ENCODE results near the gene PNMA1. TPM values are rescaled to one million over a fixed set of nuclear protein-coding genes. Genes with fewer than 3 reads are reported as not detected.
A peak's percentile ranks its signal among the peaks of the same experiment; 100 is the strongest.

The PNMA1 gene
- total and polyA plus RNA-seq, 5 experiments from 2014 or later, result 31.6 to 43.4 (median 37.2) TPM

DNA sequence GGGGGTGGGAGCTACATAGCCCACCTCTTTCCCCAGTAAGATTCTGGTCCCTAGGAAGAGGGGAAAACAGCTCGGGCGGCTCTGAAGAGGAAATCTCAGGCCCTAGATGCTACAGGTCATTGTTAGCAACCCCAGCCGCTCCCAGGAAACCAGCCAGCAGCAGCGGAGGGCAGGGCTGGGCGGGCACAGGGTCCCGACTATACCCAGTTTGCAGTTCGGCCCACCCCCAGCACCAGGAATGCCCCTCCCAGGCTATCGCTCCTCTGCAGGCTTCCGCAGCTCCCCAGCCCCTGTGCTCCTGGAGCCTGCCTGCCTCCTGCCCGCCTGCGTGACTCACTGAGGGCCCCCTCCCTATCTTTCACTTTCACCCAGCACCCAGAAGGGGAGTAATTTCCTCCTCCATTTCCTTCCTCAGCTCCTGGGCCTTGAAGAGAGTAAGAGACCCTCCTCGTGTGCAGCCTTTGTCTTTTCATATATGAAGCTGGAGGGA, 27.2 kb upstream of the PNMA1 start:
- POLR2A ChIA-PET, result interaction anchor here (0.7 to 10.9 kb wide), 13 partner anchors 11 to 251 kb away, joined by 3 to 330 read pairs (median 4); partner anchors contain the start of genes PNMA1 and RIOX1
- Mint-ChIP-seq H3K27ac (peak overlapping the region; percentile 92 to 98 (median 97)), H3K36me3 (peaks cover 0 to 29% (median 2%) of the 10 kb centered on the region in 3 donors)

DNA sequence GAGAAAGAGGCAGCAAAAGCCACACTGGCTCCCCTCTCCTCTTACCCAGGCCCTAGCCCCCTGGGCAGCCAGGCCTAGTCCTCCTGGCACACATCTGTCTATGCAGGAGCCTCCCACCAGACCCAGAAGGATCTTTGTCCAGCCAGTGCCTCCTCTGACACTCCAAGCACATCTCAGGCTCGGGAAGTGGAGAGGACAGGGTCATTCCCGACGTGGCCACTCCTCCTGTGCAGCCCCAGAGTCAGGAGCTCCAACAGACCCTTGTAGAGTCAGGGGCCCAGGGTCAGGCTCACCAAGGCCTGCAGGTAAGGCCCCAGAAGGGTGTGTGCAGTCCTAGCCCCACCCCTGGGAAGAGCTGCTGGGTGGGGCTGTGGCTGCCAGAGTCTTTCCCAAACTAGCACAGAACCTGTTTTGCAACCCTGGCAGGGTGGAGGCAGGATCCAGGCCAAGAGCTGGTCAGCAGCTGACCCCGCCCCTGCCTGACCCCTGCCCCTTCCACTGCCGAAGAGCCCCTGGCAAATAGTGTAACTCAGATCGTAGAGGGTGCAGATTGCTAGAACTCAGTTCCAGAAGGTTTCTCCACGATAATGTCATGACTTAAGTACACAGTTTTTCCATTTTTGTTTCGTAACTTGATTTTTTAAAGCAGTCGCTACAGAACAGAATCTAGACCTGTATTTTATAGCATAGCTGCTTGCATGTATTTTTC, 26.6 kb upstream of the PNMA1 start:
- no peak for ATAC-seq
- POLR2A ChIA-PET, result interaction anchor here (1.1 to 10.9 kb wide), 9 partner anchors 13 to 46 kb away, joined by 3 to 330 read pairs (median 5); a partner anchor contains a TSS
- peak overlapping the region; percentile 81 to 94 (median 89) for H3K4me3 Mint-ChIP-seq

More for the DNA sequence above, 27.2 kb upstream of the PNMA1 start:
- Mint-ChIP-seq H3K4me3 (peak overlapping the region; percentile 81 to 94 (median 89)), H3K4me1 (peaks cover 38 to 85% (median 72%) of the 10 kb centered on the region in 4 donors), H3K9me3 (peaks cover 0 to 1% (median 0%) of the 10 kb centered on the region in 9 donors), H3K27me3 (no peaks in the 10 kb centered on the region)
- peak; percentile 38 to 76 (median 59) for DNase-seq
- peak; percentile 71 to 72 for ATAC-seq

DNA sequence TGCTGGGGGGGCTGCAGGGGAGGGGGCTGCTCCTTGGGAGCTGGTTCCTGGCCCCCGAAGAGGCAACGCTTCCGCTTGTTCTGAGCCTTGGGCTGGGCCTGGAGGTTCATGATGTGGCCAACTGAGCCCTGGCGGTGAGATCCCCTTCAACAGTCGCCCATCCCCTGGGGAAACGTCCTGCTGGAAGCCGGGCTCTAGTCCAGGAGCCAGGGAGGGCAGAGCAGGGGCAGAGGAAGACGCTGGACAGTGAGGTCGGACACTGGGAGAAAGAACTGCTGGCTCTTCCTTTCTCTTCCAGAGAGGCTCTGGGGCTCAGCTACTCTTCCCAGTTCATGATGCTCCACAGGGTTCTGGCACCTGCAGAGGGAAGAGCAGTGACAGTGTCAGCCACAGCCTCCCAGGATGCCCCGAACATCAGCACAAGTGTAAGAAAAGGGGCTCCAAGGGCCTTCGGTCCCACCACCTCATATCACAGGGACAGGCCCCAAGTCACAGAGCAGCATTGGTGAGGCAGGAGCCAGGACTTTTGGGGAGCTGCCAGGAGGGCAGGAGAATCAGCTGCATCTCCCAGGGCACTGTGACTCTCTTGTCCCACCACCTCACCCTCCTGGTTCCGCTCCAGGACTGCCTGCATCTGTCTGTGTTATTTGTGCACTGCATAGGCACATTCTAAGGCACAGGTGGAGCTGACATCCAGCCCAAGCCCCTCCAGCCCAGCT, 25.9 kb upstream of the PNMA1 start:
- Mint-ChIP-seq H3K27ac (peak overlapping the region; percentile 92 to 98 (median 97)), H3K36me3 (peaks cover 0 to 39% (median 2%) of the 10 kb centered on the region in 3 donors), H3K4me1 (peaks cover 33 to 75% (median 58%) of the 10 kb centered on the region in 4 donors), H3K9me3 (peaks cover 0 to 1% (median 0%) of the 10 kb centered on the region in 9 donors), H3K27me3 (no peaks in the 10 kb centered on the region), H3K4me3 (peak overlapping the region in 8 of 10 donors; percentile 28 to 94 (median 86))
- POLR2A ChIA-PET, result interaction anchor here (1.6 to 10.9 kb wide), 3 partner anchors 12 to 46 kb away, joined by 3 to 330 read pairs (median 103); a partner anchor contains a TSS
- DNase-seq (peak in 1 of 10 donors; percentile 30), ATAC-seq (no peak)

More for the DNA sequence above, 26.6 kb upstream of the PNMA1 start:
- Mint-ChIP-seq H3K36me3 (peaks cover 0 to 34% (median 2%) of the 10 kb centered on the region in 3 donors), H3K27ac (peak overlapping the region; percentile 92 to 98 (median 97)), H3K4me1 (peaks cover 38 to 79% (median 65%) of the 10 kb centered on the region in 4 donors), H3K9me3 (peaks cover 0 to 1% (median 0%) of the 10 kb centered on the region in 9 donors), H3K27me3 (no peaks in the 10 kb centered on the region)
- no peak for DNase-seq

DNA sequence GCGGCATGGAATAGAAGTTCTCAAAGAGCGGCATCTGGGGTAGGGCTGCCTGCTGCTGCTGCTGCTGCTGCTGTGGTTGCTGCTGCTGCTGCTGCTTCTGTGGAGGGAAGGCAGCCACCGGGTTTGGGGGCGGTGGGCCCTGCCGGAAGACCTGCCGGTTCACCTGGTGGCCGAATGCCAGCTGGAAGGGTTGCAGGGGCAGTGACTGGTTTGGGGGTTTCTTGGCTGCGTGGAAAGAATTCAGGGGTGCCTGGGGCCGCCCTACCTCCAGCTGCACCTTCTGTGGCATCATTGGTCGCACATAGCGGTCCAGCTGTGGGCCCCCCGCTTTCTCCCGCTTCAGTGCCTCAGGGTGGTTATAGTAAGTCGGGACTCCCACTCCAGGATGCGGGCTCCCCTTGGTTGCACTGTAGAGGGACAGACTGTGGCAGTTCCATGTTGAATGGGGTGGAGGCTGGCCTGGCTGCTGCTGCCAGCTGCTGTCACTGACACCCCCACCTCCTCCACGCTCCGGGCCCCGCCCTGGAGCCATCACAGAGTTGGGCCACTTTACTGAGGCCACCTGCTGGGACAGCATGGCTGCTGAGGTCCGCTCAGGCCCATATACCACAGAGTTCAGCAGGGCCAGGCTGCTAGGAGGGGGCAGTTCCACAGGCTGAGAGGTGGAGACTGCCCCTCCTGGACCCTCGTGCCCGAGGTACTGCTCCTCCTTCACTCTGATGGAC, 25.2 kb upstream of the PNMA1 start:
- Mint-ChIP-seq H3K4me1 (peaks cover 30 to 73% (median 51%) of the 10 kb centered on the region in 4 donors), H3K36me3 (peaks cover 0 to 47% (median 2%) of the 10 kb centered on the region in 3 donors), H3K27ac (peak overlapping the region; percentile 31 to 98 (median 95)), H3K9me3 (peaks cover 0 to 1% (median 0%) of the 10 kb centered on the region in 9 donors), H3K27me3 (no peaks in the 10 kb centered on the region), H3K4me3 (peak overlapping the region in 5 of 10 donors; percentile 4 to 92 (median 22))
- POLR2A ChIA-PET, result interaction anchor here (0.6 to 10.9 kb wide), 4 partner anchors 11 to 47 kb away, joined by 3 to 330 read pairs (median 54); a partner anchor contains a TSS
- ATAC-seq (no peak), DNase-seq (no peak)

DNA sequence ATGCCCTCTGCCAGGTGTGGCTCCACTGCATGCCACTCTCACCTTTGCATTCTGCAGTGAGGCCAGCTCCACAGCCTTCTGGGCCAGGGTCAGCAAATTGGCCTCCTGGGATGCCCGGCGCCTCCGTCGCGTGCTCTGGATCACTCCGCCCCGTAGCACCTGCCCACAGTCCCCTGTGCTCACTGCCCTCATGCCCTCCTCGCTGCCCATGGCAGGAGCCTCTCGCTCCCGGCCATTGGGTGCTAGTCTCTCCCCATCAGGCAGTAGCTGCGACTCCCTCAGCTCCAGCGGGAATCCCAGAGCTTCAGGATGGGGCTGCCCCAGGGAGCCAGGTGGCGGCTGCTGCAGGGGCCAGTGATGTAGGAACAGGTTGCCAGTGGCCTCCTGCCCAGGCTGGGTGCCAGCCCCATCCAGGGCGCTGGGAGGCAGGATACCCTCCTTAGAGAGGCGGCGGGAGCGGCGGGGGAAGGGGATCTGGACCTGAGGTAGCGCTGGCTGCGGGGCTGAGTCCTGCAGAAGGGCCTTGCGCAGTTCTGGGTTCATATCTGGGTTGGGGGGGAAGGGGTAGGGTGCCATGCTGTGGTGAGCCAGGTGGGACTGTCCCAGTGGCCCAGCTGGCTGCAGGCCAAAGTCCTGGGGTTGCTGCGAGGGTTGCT, 24.5 kb upstream of the PNMA1 start:
- peak overlapping the region in 9 of 10 donors; percentile 31 to 97 (median 74) for H3K27ac Mint-ChIP-seq
- ATAC-seq (no peak), DNase-seq (peak in 1 of 10 donors; percentile 34)
- H3K9me3 Mint-ChIP-seq, result peaks cover 0 to 1% (median 0%) of the 10 kb centered on the region in 9 donors
- peaks cover 0 to 54% (median 2%) of the 10 kb centered on the region in 3 donors for H3K36me3 Mint-ChIP-seq
- peaks cover 27 to 66% (median 44%) of the 10 kb centered on the region in 4 donors for H3K4me1 Mint-ChIP-seq
- no peaks in the 10 kb centered on the region for H3K27me3 Mint-ChIP-seq
- POLR2A ChIA-PET, result interaction anchor here (0.6 to 10.9 kb wide), 4 partner anchors 10 to 48 kb away, joined by 3 to 330 read pairs (median 54); a partner anchor contains a TSS
- H3K4me3 Mint-ChIP-seq, result peak overlapping the region in 3 of 10 donors; percentile 4 to 33 (median 10)

DNA sequence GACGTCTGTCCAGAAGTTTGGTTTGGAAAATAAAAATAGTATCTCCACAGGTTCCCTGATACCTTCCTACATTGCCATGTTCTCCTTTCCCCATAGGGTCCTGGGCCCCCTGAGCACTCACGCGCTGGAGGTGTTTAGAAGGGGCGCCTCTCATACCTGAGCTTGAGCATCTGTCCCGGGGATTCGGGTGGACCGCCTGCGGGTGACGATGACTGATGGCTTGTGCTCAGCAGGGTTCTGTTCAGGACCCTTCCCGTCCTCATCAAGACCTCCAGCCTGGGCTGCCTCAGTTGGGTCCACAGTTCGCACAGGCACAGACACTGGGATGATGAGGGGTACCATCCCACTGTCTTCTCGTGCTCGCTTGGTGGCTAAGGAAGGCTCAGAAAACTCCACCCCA, 22.7 kb upstream of the PNMA1 start:
- ATAC-seq (no peak), DNase-seq (peak in 1 of 10 donors; percentile 26)
- Mint-ChIP-seq H3K4me1 (peaks cover 13 to 51% (median 28%) of the 10 kb centered on the region in 4 donors), H3K9me3 (peaks cover 0 to 1% (median 0%) of the 10 kb centered on the region in 9 donors), H3K27me3 (no peaks in the 10 kb centered on the region), H3K36me3 (peaks cover 0 to 63% (median 5%) of the 10 kb centered on the region in 3 donors), H3K27ac (peak overlapping the region in 7 of 10 donors; percentile 20 to 87 (median 68)), H3K4me3 (no peak overlapping the region)
- POLR2A ChIA-PET, result interaction anchor here (0.6 to 10.9 kb wide), 2 partner anchors 18 to 51 kb away, joined by 4 to 330 read pairs; a partner anchor contains a TSS

DNA sequence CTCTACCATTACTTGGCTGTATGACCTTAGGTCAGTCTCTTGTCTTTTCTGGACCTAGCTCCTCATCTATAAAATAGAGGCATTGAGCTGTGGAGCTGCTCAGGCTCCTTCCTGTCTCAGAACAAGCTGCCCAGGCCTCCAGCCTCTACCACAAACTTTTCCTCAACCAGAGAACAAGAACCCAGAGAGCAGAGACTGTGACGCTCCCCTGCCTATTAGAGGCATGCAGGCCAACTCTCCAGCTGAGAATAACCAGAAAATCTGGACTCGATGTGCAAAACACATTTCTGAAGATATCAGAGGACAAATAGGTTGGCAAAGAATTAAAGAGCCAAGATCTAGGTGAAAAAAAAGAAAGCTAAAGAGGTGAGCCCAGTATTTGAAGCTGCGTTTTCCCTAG, 17.8 kb upstream of the PNMA1 start:
- no peak for DNase-seq

DNA sequence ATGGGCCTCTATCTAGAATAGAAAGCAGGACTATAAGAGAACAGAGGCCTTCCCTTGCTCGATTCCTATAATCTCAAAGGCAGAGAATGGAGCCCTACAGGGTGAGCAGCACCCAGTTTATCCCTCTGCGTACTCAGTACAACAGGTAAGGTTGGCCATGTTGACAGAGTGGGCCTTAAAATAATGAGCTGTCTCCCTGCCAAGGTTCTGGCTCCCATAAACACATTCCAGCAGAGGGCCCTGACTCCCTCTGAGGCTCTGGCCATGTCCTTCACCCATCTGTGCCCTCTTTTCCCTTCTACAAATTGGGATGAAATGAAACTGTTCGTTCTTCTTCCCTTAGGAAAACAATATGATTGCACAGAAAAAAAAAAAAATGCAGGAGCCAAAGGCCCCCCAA, 16.9 kb upstream of the PNMA1 start:
- POLR2A ChIA-PET, result interaction anchor here (0.5 to 5.0 kb wide), 5 partner anchors 18 to 666 kb away, joined by 3 to 19 read pairs (median 4); no protein-coding TSS in a partner anchor
- H3K27ac Mint-ChIP-seq, result peak overlapping the region in 7 of 10 donors; percentile 43 to 66 (median 62)
- H3K9me3 Mint-ChIP-seq, result no peaks in the 10 kb centered on the region
- peaks cover 0 to 77% (median 6%) of the 10 kb centered on the region in 3 donors for H3K36me3 Mint-ChIP-seq
- peaks cover 10 to 34% (median 16%) of the 10 kb centered on the region in 4 donors for H3K4me1 Mint-ChIP-seq
- no peak for ATAC-seq
- DNase-seq, result no peak
- H3K27me3 Mint-ChIP-seq, result no peaks in the 10 kb centered on the region
- H3K4me3 Mint-ChIP-seq, result no peak overlapping the region

More for the DNA sequence above, 17.8 kb upstream of the PNMA1 start:
- H3K27ac Mint-ChIP-seq, result peak overlapping the region in 9 of 10 donors; percentile 10 to 81 (median 62)
- H3K36me3 Mint-ChIP-seq, result peaks cover 0 to 80% (median 8%) of the 10 kb centered on the region in 3 donors
- POLR2A ChIA-PET, result interaction anchor here (1.9 to 5.0 kb wide), 2 partner anchors 22 to 27 kb away, joined by 5 to 19 read pairs; no protein-coding TSS in a partner anchor
- ATAC-seq, result no peak
- no peaks in the 10 kb centered on the region for H3K27me3 Mint-ChIP-seq
- no peak overlapping the region for H3K4me3 Mint-ChIP-seq
- H3K4me1 Mint-ChIP-seq, result peaks cover 10 to 35% (median 16%) of the 10 kb centered on the region in 4 donors
- no peaks in the 10 kb centered on the region for H3K9me3 Mint-ChIP-seq

DNA sequence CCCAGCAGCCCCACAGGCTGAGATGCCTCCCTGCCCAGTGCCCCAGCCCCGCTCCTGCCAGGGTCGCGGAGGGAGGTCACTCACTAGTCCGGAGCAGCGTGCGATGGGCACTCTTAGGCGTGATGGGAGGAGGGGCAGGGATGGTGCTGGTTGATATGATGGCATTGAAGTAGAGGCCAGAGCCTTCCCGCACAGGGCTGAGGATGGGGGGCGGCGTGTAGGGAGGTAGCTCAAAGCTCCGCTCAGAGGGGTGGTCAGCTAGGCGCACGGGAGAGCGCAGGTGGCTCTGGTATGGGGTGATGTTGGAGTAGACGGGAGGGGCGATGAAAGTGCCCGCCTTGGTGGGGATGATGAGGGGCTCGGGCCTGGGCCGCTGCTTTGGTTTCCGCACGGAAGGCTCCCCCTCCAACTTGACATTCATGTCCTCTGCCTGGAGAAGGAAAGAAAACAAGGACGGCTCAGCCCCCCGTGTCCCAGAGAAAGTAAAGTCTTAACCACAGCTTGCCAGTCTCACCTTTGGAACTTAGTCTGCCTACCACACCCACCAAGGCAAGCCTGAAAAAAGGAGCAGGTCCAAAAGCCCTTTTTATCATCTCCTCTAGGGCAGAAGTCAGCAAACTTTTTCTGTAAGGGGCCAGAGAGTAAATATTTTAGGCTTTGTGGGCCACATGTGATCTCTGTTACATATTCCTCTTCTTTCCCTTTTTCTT, 15.5 kb upstream of the PNMA1 start:
- peak overlapping the region; percentile 41 to 91 (median 80) for H3K27ac Mint-ChIP-seq
- ATAC-seq (no peak), DNase-seq (no peak)
- peaks cover 0 to 79% (median 7%) of the 10 kb centered on the region in 3 donors for H3K36me3 Mint-ChIP-seq
- POLR2A ChIA-PET, result interaction anchor here (0.8 to 4.1 kb wide), 9 partner anchors 12 to 93 kb away, joined by 3 to 37 read pairs (median 4); a partner anchor contains a TSS
- no peaks in the 10 kb centered on the region for H3K27me3 Mint-ChIP-seq
- peaks cover 9 to 28% (median 17%) of the 10 kb centered on the region in 4 donors for H3K4me1 Mint-ChIP-seq
- no peaks in the 10 kb centered on the region for H3K9me3 Mint-ChIP-seq
- no peak overlapping the region for H3K4me3 Mint-ChIP-seq

DNA sequence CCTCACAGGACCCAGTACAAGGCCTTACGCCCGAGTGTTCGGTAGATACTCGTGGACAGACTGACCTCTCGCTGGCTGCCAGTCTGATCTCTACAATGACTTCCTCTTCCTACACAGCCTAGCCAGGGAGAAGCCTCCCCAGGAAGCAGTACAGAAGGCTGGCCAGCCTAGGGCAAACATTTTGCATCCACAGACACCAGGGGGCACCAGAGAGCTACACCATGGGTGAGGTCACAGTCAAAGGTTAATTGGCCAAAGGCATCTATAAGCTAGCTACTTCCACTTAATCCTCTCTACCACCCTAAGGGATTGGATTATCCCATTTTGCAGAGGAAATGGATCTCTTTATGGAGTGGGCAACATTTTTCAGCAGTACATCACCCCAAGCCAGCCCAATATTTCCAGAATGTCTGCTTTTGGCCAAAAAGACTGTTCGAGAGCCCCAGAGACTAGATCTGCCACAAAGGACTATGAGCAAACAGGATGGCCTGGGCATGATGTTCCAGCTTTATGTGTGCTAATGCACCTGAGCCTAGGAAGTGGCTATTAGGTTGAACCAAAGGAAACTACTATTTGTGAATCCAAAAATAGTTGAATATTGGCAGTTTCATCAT, 14.6 kb upstream of the PNMA1 start:
- no peaks in the 10 kb centered on the region for H3K9me3 Mint-ChIP-seq
- ATAC-seq, result peak; percentile 90 to 95
- peaks cover 0 to 79% (median 7%) of the 10 kb centered on the region in 3 donors for H3K36me3 Mint-ChIP-seq
- peaks cover 9 to 26% (median 17%) of the 10 kb centered on the region in 4 donors for H3K4me1 Mint-ChIP-seq
- peak overlapping the region; percentile 65 to 91 (median 81) for H3K27ac Mint-ChIP-seq
- peak; percentile 66 to 91 (median 83) for DNase-seq
- POLR2A ChIA-PET, result interaction anchor here (0.6 to 4.1 kb wide), 15 partner anchors 11 to 159 kb away, joined by 3 to 37 read pairs (median 4); a partner anchor contains a TSS
- H3K27me3 Mint-ChIP-seq, result no peaks in the 10 kb centered on the region
- H3K4me3 Mint-ChIP-seq, result no peak overlapping the region

Data from naive thymus-derived CD8-positive, alpha-beta T cell (primary cell).